SK-N-SH (cell line): ENCODE data around the gene EML2. TPM values are rescaled to one million over a fixed set of nuclear protein-coding genes. Genes with fewer than 3 reads are reported as not detected.

ENCODE experiments used
- CTCF ChIA-PET: fragments of 300-600, 350-600 bp; formaldehyde crosslinking; extraction: SDS; loops from one replicate; lab custom pipeline; 2021; lab: Yijun Ruan, JAX
- POLR2A ChIA-PET: fragments of 350-600 bp; sonication (Branson Sonifier 250); formaldehyde crosslinking; extraction: SDS; loops from one replicate; lab custom pipeline; 2020; ENCODE audit warnings: antibody characterized with exemption, inconsistent platforms; lab: Yijun Ruan, JAX
- DNase-seq: peaks from one replicate; pipeline ENCODE4 v3.0.0; 2012
- H2AFZ ChIP-seq: fragments of 200-600 bp; sonication (generic); 2 replicates; pipeline ENCODE4 v1.8.1; 2016; ENCODE audit warnings: antibody characterized with exemption, mild to moderate bottlenecking, low read depth
- H3F3A ChIP-seq: fragments of 200-600 bp; sonication (generic); replicated peaks from 2 replicates; pipeline ENCODE3; 2016; ENCODE audit warnings: antibody characterized with exemption, mild to moderate bottlenecking; ENCODE audit not compliant: insufficient read depth
- H3K27ac ChIP-seq, 2 experiments: fragments of 200-500 bp in 1 of 2; fragments of 200-600 bp in 1 of 2; sonication (Bioruptor generic) in 1 of 2; sonication (generic), shearing (Covaris generic) in 1 of 2; 2 replicates each; pipeline versions ENCODE4 v1.5.1 to v1.6.1; 2014 to 2016; ENCODE audit warnings: low read depth in 2 of 2, inconsistent platforms in 1 of 2, low read length in 1 of 2, mild to moderate bottlenecking in 1 of 2, mixed read lengths in 1 of 2
- H3K27me3 ChIP-seq: fragments of 200-600 bp; sonication (generic), shearing (Covaris generic); 2 replicates; pipeline ENCODE4 v1.6.1; 2016; ENCODE audit warnings: mixed run types; ENCODE audit not compliant: insufficient read depth
- H3K36me3 ChIP-seq, 2 experiments: fragments of 200-500 bp in 1 of 2; fragments of 200-600 bp in 1 of 2; sonication (Bioruptor generic) in 1 of 2; sonication (generic) in 1 of 2; replicated peaks in 1 of 2; 2 replicates each; pipeline versions ENCODE3 to v1.5.1; 2014 to 2016; ENCODE audit warnings: low read length in 1 of 2, mild to moderate bottlenecking in 1 of 2; ENCODE audit not compliant: insufficient read depth in 2 of 2, control insufficient read depth in 1 of 2
- H3K4me1 ChIP-seq, 2 experiments: fragments of 200-500 bp in 1 of 2; fragments of 200-600 bp in 1 of 2; sonication (Bioruptor generic) in 1 of 2; sonication (generic), shearing (Covaris generic) in 1 of 2; 2 replicates each; pipeline versions ENCODE4 v1.5.1 to v1.6.1; 2014 to 2016; ENCODE audit warnings: low read depth in 1 of 2, low read length in 1 of 2, mixed run types in 1 of 2; ENCODE audit not compliant: insufficient read depth in 2 of 2, control insufficient read depth in 1 of 2
- H3K4me2 ChIP-seq: fragments of 200-600 bp; sonication (generic), shearing (Covaris generic); 2 replicates; pipeline ENCODE4 v1.6.1; 2017; ENCODE audit warnings: mixed run types
- H3K4me3 ChIP-seq, 2 experiments: fragments of 200-500 bp in 1 of 2; fragments of 200-600 bp in 1 of 2; sonication (Bioruptor generic) in 1 of 2; sonication (generic), shearing (Covaris generic) in 1 of 2; 2 replicates each; pipeline versions ENCODE4 v1.5.1 to v1.8.1; 2014 to 2016; ENCODE audit warnings: low read depth in 2 of 2, inconsistent platforms in 1 of 2, low read length in 1 of 2, mild to moderate bottlenecking in 1 of 2, mixed read lengths in 1 of 2, moderate library complexity in 1 of 2
- H3K79me2 ChIP-seq: fragments of 200-600 bp; sonication (generic); 2 replicates; pipeline ENCODE4 v1.8.1; 2017; ENCODE audit warnings: mild to moderate bottlenecking; ENCODE audit not compliant: insufficient read depth
- H3K9ac ChIP-seq: fragments of 200-600 bp; sonication (generic); 2 replicates; pipeline ENCODE4 v1.6.1; 2017; ENCODE audit warnings: mixed run types
- H3K9me2 ChIP-seq: fragments of 200-600 bp; sonication (generic); 2 replicates; pipeline ENCODE4 v1.6.1; 2017; ENCODE audit warnings: mixed run types
- H3K9me3 ChIP-seq: fragments of 200-600 bp; sonication (generic); 2 replicates; pipeline ENCODE4 v1.6.1; 2017; ENCODE audit warnings: mixed run types, mild to moderate bottlenecking, moderate library complexity
- H4K20me1 ChIP-seq: fragments of 200-600 bp; sonication (generic); 2 replicates; pipeline ENCODE4 v1.6.1; 2017; ENCODE audit warnings: mild to moderate bottlenecking, mixed run types; ENCODE audit not compliant: insufficient read depth
- ELF1 ChIP-seq: IDR thresholded peaks from 2 replicates; pipeline ENCODE4 v1.4.0; 2012
- EP300 ChIP-seq, 2 experiments: IDR thresholded peaks; 2 replicates each; pipeline versions ENCODE4 v1.4.0 to v1.6.1; 2012; ENCODE audit warnings: borderline replicate concordance in 1 of 2, low read depth in 1 of 2, low read length in 1 of 2
- EZH2phosphoT487 ChIP-seq: fragments of 200-600 bp; sonication (generic); IDR thresholded peaks from 2 replicates; pipeline ENCODE4 v1.6.1; 2017; ENCODE audit warnings: low read depth, mixed run types, mild to moderate bottlenecking, antibody characterized with exemption, moderate library complexity, borderline replicate concordance
- FOSL2 ChIP-seq: IDR thresholded peaks from 2 replicates; pipeline ENCODE4 v1.4.0; 2012; ENCODE audit warnings: low read depth, mild to moderate bottlenecking, moderate library complexity, borderline replicate concordance
- GABPA ChIP-seq: IDR thresholded peaks from 2 replicates; pipeline ENCODE4 v1.4.0; 2012; ENCODE audit warnings: low read depth, mild to moderate bottlenecking
- MAX ChIP-seq: IDR thresholded peaks from 2 replicates; pipeline ENCODE4 v1.4.0; 2012; ENCODE audit warnings: low read depth
- MEF2A ChIP-seq: IDR thresholded peaks from 2 replicates; pipeline ENCODE4 v1.4.0; 2012; ENCODE audit warnings: low read depth, borderline replicate concordance
- MXI1 ChIP-seq: IDR thresholded peaks from 2 replicates; pipeline ENCODE4 v1.6.1; 2012; ENCODE audit warnings: mild to moderate bottlenecking, low read depth, low read length, improper control_type of control experiment
- NFIC ChIP-seq: IDR thresholded peaks from 2 replicates; pipeline ENCODE4 v1.4.0; 2012; ENCODE audit warnings: borderline replicate concordance
- RAD21 ChIP-seq: IDR thresholded peaks from 2 replicates; pipeline ENCODE4 v1.6.1; 2012; ENCODE audit warnings: mild to moderate bottlenecking, low read length
- REST ChIP-seq: IDR thresholded peaks from 2 replicates; pipeline ENCODE4 v1.6.1; 2012; ENCODE audit warnings: mild to moderate bottlenecking, low read depth, low read length, moderate library complexity
- RFX5 ChIP-seq: IDR thresholded peaks from 2 replicates; pipeline ENCODE4 v1.6.1; 2012; ENCODE audit warnings: mild to moderate bottlenecking, improper control_type of control experiment, low read length
- RXRA ChIP-seq: IDR thresholded peaks from 2 replicates; pipeline ENCODE4 v1.4.0; 2012; ENCODE audit warnings: low read depth, mild to moderate bottlenecking, borderline replicate concordance
- TAF1 ChIP-seq: IDR thresholded peaks from 2 replicates; pipeline ENCODE4 v1.6.1; 2012; ENCODE audit warnings: low read depth, mild to moderate bottlenecking, low read length, moderate library complexity, borderline replicate concordance
- TCF12 ChIP-seq: IDR thresholded peaks from 2 replicates; pipeline ENCODE4 v1.4.0; 2012
- TEAD4 ChIP-seq: IDR thresholded peaks from 2 replicates; pipeline ENCODE4 v1.4.0; 2012; ENCODE audit warnings: mild to moderate bottlenecking, borderline replicate concordance; ENCODE audit not compliant: insufficient read depth
- YY1 ChIP-seq: IDR thresholded peaks from 2 replicates; pipeline ENCODE4 v1.4.0; 2012; ENCODE audit warnings: low read depth, mild to moderate bottlenecking
- WGBS: methylation state at CpG from one replicate; pipeline ENCODE4 v1.1.6; 2017; ENCODE audit warnings: low lambda C conversion rate; 5-methylcytosine and 5-hydroxymethylcytosine counted together
- polyA plus RNA-seq, 3 experiments: library from polyadenylated mRNA; depleted of rRNA; stranded (reverse); fragments of >200 nt; gene quantifications; 2 replicates each; pipeline ENCODE4 v1.2.3, GENCODE V29; 2012
- TF ChIP-seq, protein P1 (sequence below): fragments of 150-350 bp; IDR thresholded peaks from 2 replicates; pipeline ENCODE4 v1.6.1; 2017; ENCODE audit warnings: antibody characterized with exemption, low read length, low read depth, borderline replicate concordance

Gene EML2
- polyA plus RNA-seq, 1 of the 3 experiments (the other 2 are of a cell fraction) = 12.4 TPM

DNA sequence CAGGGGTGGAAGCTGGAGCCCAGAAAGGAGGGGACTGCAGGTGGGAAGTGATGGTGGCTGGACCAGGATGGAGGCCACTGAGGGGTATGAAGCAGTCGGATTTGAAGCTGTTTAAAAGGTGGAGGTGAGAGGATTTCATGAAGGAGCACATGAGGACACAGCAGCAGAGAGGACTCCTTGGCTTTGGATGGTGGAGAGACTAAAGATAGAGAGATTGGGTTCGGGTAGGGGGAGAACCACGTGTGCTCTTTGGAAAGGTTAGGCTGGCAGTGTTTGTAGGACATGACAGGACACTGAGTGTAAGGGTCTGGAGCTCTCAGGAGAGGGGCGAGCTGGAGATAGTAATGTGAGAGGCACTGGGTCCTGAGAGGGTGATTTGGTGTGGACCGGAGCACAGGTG, 43.7 kb upstream of the EML2 start:
- H3K9me2 ChIP-seq = no peaks in the 10 kb centered on the region
- TF ChIP-seq GABPA (no peak), EP300 (IDR thresholded peaks at IDR 0.05; ENCODE audit: borderline replicate concordance in 1 of 2, low read depth in 1 of 2, low read length in 1 of 2) (no peak), YY1 (no peak), EZH2phosphoT487 (no peak), RFX5 (no peak), TCF12 (no peak), RAD21 (no peak), TEAD4 (no peak), MAX (no peak), MXI1 (no peak), MEF2A (no peak), FOSL2 (no peak), RXRA (no peak), REST (no peak), TAF1 (no peak), NFIC (no peak), ELF1 (no peak)
- TF ChIP-seq, protein P1, sequence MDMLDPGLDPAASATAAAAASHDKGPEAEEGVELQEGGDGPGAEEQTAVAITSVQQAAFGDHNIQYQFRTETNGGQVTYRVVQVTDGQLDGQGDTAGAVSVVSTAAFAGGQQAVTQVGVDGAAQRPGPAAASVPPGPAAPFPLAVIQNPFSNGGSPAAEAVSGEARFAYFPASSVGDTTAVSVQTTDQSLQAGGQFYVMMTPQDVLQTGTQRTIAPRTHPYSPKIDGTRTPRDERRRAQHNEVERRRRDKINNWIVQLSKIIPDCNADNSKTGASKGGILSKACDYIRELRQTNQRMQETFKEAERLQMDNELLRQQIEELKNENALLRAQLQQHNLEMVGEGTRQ = no peak
- DNase-seq = no peak
- no peak overlapping the region for H2AFZ ChIP-seq
- ChIA-PET CTCF (interaction anchor here (0.6 to 9.0 kb wide), 10 partner anchors 10 to 243 kb away, joined by 3 to 106 read pairs (median 4); partner anchors contain the start of genes GIPR, QPCTL, SIX5 and SNRPD2), POLR2A (interaction anchor here (0.6 to 1.1 kb wide), 2 partner anchors 11 to 187 kb away, joined by 3 to 4 read pairs; no protein-coding TSS in a partner anchor)
- no peaks in the 10 kb centered on the region for H3K79me2 ChIP-seq
- H3K4me1 ChIP-seq = peaks cover 0 to 7% of the 10 kb centered on the region in 2 experiments; a peak in 1 of 4 replicates
- H3K27ac ChIP-seq = no peak overlapping the region
- WGBS = 93% methylated on average over 5 of the region's 5 CpGs
- H3K4me2 ChIP-seq = no peak overlapping the region
- no peak overlapping the region for H3K4me3 ChIP-seq
- peaks cover 27% of the 10 kb centered on the region for H3F3A ChIP-seq
- H3K9me3 ChIP-seq = no peaks in the 10 kb centered on the region
- H3K27me3 ChIP-seq = no peaks in the 10 kb centered on the region
- peaks cover 26 to 30% of the 10 kb centered on the region in 2 experiments for H3K36me3 ChIP-seq
- H4K20me1 ChIP-seq = no peaks in the 10 kb centered on the region
- no peak overlapping the region for H3K9ac ChIP-seq
